Tongue (tissue), 2 donors: ENCODE results near the gene PLA2G15. TPM values are rescaled to one million over a fixed set of nuclear protein-coding genes. Genes with fewer than 3 reads are reported as not detected.
A peak's percentile ranks its signal among the peaks of the same experiment; 100 is the strongest.

ENCODE experiments used
- DNase-seq: peaks from one replicate; pipeline ENCODE4 v3.0.0-alpha.2; 2015
- total RNA-seq: library from RNA; depleted of rRNA; stranded (reverse); fragments of >200 nt; gene quantifications from one replicate; pipeline ENCODE4 v1.2.3, GENCODE V29; 2014

The PLA2G15 gene
- total RNA-seq, 1 donor from 2014 or later, result 31.2 TPM

GRCh38 chr16:68233085-68233834, 11.9 kb upstream of the PLA2G15 start:
- no peak for DNase-seq

DNA sequence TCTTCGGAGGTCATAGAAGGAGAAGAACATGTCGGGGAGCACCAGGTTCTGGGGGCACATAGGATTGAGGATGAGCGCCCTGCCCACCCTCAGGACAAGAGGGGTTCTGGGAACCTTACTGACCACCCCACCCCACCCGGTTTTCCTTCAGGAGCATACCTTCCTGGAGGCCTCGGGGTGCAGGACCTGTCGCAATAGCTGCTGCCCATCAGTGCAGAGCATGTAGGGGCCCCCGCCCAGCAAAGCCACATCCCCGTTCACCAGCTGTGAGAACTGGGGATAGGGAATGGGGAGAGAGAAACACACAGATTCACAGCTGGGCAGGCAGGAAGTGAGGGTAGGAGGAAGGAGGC, 11.4 kb upstream of the PLA2G15 start:
- no peak for DNase-seq

DNA sequence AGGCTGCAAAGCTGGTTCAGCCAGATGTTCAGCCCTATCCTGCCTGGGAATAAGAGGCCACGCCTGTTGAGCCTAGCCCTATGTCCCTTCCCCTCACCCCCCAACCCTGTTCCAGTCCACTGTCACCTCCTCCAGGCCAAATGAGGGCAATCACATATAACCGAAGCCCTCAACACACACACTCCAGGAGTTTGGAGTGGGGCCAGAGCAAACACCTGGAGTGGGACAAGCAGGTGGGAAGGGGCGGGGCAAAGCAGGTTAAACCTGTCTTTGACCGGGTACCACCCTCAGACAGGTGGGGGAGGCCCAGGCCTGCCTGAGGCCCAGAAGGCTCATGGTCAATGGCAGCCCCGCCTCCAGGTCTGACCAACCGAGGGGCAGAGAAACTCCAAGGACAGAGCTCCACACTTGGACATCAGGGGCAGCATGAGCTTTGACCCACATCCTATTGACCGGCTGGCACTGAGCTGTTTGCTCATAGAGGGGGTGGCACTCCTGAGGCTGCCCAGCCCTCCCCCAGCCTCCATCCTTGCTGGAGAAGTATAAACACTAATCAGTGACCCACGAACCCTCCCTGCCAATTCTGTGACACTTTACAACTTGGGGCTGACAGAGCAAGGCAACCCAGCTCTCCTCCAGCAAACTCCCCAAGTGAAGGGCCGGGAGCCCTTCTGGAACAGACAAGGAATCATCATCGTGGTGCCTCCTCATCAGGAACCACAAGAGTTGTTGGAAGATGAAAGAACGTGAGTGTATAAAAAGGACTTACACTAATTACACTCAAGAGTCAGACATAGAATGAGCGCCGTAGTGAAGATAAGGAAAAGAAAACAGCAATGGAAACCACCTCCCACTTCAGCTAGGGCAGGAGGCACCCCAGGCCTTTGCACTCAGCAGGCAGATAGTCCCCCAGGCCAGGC, 10.7 kb upstream of the PLA2G15 start:
- peak; percentile 59 for DNase-seq

DNA sequence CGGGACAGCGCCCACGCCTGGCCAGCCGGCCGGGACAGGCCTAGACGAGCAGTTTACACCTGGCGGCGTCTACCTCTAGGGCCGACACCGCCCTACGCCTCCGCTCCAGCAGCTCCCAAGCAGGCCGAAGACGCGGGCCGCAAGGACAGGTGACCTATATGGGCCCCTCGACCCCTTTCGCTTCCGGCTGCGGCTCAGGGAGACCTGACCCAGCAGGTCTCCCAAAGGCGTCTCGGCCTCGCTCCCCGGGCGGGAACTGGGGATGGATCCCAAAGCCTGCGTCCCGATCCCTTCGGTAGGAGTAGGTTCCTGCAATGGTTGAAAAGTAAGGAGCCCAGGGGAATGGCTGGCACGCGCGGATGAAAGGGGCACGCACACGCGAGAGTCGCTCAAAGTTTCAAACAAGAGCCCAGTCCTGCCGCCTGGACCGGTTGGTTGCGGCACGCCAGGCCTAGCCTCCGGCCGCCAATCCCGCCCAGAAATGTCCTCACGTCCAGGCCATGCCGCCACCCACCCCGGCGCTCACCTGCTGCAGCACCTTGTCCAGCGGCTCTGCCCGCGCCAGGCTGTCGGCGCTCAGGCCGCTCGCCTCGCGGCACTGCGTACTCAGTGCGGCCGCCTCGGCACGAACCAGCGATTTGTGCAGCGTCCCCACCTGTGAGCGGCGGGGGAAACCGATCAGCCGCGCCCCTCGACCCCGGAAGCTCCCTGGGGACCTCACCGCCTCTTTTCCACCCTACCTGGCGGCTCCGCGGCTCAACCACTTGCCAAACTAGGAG, 9.9 kb upstream of the PLA2G15 start:
- no peak for DNase-seq

DNA sequence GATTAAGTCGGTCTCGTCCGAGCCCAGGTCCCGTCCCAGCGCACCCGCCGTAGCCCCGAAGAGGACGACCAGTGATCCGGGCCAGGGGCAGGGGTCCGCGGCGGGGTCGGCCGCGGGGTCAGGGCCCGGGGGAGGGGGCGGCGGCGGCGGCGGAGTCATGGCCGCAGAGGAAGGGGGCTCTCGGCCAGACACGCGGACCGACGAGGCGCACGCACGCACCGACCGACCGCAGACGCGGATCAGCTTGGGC, 9.4 kb upstream of the PLA2G15 start, which contains the start of gene ESRP2:
ESRP2 (minus strand) TSS at position 241 of the 250 bp plus-strand sequence; CDS start at position 159, 82 bp downstream.
- no peak for DNase-seq

DNA sequence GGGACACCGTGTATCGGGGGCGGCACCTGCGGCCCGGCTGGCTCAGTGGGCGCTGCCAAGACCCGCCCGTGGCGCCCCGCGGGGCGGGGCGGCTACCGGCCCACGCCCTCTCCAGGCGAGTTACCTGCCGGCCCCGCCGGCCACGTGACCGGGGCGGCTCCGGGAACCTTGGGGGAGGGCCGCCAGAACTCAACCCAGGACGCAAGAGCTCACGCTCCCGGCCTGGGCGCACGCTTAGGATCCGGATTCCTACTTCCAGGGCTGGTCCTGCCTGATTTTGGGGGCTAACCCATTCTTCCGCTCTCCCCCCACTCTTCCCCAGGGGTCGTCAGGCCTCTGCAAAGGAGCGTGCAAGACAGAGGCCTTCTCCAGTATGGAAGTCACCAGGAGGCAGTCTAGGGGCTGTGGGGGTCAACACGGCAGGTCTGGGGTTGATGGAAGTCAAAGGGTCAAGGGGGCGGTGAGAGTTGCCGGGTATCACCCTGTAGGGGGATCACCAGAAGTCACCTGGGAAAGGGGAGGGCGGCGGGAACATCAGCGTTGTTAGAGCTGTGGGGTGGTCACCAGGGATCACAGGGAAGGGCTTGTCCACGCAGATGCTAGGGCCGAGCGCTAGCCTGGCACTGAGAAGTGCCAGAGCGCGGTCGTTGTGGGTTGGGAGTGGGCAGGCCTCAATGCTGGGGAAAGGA, 8.9 kb upstream of the PLA2G15 start:
- peak; percentile 54 for DNase-seq

GRCh38 chr16:68236826-68237242, 8.3 kb upstream of the PLA2G15 start:
- DNase-seq, result peak; percentile 40

DNA sequence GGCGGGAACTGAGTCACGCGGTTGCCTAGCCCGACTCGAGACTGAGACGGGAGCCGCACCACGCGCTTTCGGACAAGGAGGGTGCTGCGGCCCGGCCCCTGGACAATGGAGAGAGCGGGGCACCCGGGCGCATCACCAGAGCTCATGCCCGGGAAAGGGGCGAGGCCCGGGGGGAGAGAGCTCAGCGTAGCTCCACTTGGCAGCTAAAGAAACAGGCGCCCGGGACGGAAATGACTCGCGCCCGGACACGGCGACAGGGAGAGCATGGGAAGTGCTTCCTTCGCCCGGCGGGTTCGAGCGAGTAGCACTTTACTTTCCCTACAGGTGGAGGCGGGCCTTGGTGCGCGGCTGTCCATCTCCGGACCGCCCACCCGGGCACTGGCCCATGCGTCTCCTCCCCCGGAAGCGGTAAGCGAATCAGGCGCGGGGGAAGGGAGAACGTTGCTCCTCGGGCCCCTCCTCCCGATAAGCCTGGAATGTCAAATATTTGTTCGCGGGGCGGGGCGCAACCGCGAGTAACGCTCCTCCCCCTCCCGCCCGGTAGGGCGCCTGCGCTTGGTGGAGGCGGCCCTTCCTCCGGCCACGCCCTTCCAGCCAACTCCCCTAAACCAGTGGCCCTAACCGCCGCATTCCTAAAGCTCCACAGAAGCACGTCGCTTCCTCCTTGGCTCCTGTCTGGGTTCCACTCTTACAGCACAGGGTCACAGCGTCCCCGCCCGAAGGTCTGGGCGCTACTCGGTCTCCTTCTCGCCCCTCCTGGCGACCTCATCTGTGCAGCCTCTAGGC, 7.7 kb upstream of the PLA2G15 start:
- peak; percentile 98 for DNase-seq

DNA sequence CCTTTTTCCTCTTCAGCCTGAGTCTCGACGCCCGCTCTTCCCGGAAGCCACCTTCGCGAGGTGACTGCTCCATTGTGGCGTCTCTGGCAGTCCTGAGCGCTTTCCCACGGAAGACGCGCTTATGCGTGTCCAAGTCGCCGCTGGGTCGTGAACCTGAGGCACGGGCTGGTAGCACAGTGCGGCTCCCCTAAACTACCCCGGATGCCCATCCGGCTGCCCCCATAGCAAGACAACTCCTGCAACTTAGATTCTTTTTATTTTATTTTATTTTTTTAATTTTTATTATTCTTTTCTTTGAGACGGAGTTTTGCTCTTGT, 7.2 kb upstream of the PLA2G15 start:
- no peak for DNase-seq

- no peak for DNase-seq
These were observed 3.1 kb upstream of the PLA2G15 start for GRCh38 chr16:68242085-68242484.

- no peak for DNase-seq
These were observed 2.0 kb upstream of the PLA2G15 start for GRCh38 chr16:68242926-68243858.

DNA sequence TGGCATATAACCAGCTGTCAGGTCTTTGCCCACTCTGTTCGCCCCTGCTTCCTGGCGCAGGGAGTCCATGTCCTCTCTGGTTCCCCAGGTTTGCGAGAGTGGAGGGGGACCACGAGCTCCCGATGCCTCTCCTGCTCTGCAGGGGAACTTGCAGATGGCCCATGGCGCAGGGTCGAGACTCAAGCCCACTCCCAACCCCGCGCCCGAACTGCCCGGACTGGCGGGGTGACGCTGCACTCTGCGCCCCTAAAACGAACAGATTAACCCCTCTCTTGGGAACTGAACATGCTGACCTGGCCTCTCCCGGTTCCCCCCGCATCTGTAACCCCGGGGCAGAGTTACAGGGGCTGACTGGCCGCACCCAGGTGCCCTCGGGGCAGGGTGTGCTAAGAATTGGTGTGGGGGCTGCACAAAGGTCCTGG, 681 bp upstream of the PLA2G15 start:
- no peak for DNase-seq

GRCh38 chr16:68246121-68246520, 948 bp downstream of the PLA2G15 start:
- no peak for DNase-seq

- no peak for DNase-seq
These were observed 1.5 kb downstream of the PLA2G15 start for GRCh38 chr16:68246666-68247065.

GRCh38 chr16:68247400-68247799, 2.2 kb downstream of the PLA2G15 start:
- DNase-seq, result no peak

DNA sequence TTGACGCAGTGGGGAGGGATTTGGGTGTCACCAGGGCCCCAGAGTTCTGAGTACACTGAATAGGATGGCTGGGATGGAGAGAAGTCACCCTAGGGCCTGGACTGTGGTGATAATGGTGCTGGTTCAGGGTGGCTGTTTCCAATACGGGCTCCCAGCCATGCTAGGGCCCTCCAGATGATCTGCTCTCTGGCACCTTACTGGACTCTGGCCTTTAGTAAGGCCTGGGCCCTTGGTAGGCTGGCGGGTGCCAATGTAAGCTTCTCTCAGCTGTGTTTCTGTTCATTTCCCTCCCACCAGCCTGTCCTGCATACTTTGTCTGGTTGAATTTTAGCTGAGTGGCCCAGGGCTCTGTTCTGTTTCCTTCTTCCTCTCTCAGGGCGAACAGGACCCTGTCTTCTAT, 2.8 kb downstream of the PLA2G15 start:
- no peak for DNase-seq

DNA sequence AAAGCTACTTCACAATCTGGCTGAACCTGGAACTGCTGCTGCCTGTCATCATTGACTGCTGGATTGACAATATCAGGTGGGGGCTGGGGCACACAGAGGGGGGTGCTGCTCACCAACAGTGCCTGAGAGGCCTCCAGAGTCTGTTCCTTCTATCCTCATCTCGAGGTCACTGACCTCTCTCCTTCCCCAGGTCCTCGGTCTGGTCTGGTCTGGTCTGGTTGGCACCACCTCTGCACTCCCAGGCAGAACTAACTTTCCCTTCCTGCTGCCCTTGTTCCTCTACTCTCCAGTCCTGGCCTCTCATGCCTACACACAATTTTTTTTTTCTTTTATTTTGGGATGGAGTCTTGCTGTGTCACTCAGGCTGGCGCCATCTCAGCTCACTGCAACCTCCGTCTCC, 4.2 kb downstream of the PLA2G15 start:
- no peak for DNase-seq

DNA sequence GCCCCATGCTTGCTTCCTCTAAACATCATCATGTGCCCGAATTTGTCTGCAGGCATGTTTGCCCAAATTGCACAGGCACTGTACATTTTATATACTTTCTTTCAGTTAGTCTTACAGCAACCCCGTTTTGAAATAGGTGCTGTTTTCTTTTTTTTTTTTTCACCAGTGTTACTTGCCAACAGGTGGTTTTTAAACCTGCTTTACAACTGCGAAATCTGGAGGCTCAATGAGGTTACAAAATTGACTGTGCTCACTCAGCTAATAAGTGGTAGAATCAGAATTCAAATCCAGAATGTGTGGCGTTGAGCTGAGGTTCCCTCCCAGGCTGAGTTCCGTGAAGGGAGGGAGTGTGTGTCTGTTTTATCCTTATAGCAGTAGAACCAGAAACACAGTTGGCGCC, 5.8 kb downstream of the PLA2G15 start:
- DNase-seq, result no peak

DNA sequence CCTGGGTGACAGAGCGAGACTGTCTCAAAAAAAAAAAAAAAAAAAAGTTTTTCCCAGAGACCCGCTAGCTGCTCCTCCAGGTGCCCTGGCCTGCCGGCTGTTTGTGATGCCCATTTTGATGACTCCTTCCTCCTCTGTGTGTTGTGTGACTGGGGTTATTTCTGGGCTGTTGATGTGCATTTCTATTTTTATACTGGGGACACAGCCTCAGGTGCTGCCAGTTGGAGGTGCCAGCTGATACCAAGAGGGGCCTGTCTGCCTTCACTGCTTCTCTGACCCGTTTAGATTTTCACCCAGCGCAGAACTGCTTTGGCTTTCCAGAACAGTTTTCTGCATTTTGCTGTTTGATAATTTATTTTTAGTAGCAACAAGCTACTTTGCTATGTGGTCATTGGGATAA, 6.7 kb downstream of the PLA2G15 start:
- DNase-seq, result peak; percentile 60

GRCh38 chr16:68252383-68252782, 7.2 kb downstream of the PLA2G15 start:
- no peak for DNase-seq
